GM21526 (cell line): ENCODE data around the gene IL13RA1.
"Not testable (repeated sequence)": the region's sequence is repeated elsewhere in the genome, so short reads cannot be mapped to it uniquely, and the experiment has no call there.

Source experiments
- ATAC-seq: cut with Tn5 transposase; IDR thresholded peaks from one replicate; pipeline ENCODE4 v1.9.1; 2021; ENCODE audit warnings: moderate library complexity; ENCODE audit not compliant: unreplicated experiment, low FRiP score

The IL13RA1 gene

GRCh38 chrX:118772051-118772450 is 44.6 kb downstream of the IL13RA1 start:
- ATAC-seq: no peak

GRCh38 chrX:118773782-118774181 is 46.4 kb downstream of the IL13RA1 start:
- no peak for ATAC-seq

GRCh38 chrX:118779581-118779980 is 52.2 kb downstream of the IL13RA1 start:
- no peak for ATAC-seq

GRCh38 chrX:118780509-118780908 is 53.1 kb downstream of the IL13RA1 start:
- no peak for ATAC-seq

- no peak for ATAC-seq
Measured at GRCh38 chrX:118780911-118781310, 53.5 kb downstream of the IL13RA1 start.

- no peak for ATAC-seq
Measured at GRCh38 chrX:118795528-118796280, 68.3 kb downstream of the IL13RA1 start.

GRCh38 chrX:118802857-118803256 is 75.5 kb downstream of the IL13RA1 start:
- no peak for ATAC-seq

GRCh38 chrX:118807151-118808017 is 80.0 kb downstream of the IL13RA1 start:
- no peak for ATAC-seq

- ATAC-seq: not testable (repeated sequence)
Measured at GRCh38 chrX:118817257-118817656, 89.9 kb downstream of the IL13RA1 start.

GRCh38 chrX:118823263-118824172 is 96.1 kb downstream of the IL13RA1 start, which contains the start of gene ZCCHC12:
Gene ZCCHC12, plus strand, starts transcription at chrX:118823824. Its CDS starts 1,421 bp downstream, at chrX:118825245.
- ATAC-seq: no peak

GRCh38 chrX:118824173-118824730 is 96.8 kb downstream of the IL13RA1 start:
- no peak for ATAC-seq

- ATAC-seq: no peak
Measured at GRCh38 chrX:118825227-118825626, 97.8 kb downstream of the IL13RA1 start.

GRCh38 chrX:118839334-118839958 is 112.0 kb downstream of the IL13RA1 start:
- no peak for ATAC-seq
